Upper lobe of left lung (tissue), 4 donors: Measurements from ENCODE around the gene RPL35.

Experiments
- CTCF ChIP-seq, 6 experiments: fragments of 450-650 bp in 4 of 6; fragments of 200-600 bp in 2 of 6; sonication (generic) in 2 of 6; IDR thresholded peaks; one replicate each; pipeline ENCODE4 v1.5.1; 2016 to 2019; ENCODE audit warnings: antibody characterized with exemption in 6 of 6
- POLR2A ChIP-seq, 4 donors: fragments of 450-650 bp; IDR thresholded peaks; one replicate each; pipeline ENCODE4 v1.5.1; 2016 to 2017; ENCODE audit warnings: antibody characterized with exemption in 4 of 4, mild to moderate bottlenecking in 2 of 4

DNA sequence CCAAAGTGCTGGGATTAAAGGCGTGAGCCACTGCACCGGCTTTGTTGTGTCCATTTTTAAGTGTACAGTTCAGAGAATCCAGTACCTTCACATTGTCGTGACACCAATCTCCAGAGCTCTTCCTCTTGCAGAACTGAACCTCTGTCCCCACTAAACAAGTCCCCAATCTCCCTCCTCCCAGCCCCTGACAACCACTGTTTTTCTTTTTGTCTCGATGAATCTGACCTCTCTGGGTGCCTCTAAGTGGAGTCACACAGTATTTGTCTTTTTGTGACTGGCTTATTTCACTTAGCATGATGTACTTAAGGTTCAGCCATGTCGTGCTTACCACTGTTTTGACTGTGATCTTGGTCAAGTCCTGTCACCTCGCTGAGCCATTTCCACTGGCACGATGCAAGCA, 6.9 kb downstream of the RPL35 start:
- TF ChIP-seq POLR2A (IDR thresholded peaks at IDR 0.05) = no peak
- TF ChIP-seq CTCF (IDR thresholded peaks at IDR 0.05) = no peak
